Keratinocyte (primary cell): ENCODE results near the gene MT4. TPM values are rescaled to one million over a fixed set of nuclear protein-coding genes. Genes with fewer than 3 reads are reported as not detected.

Experiments used
- DNase-seq: peaks from one replicate; pipeline ENCODE4 v3.0.0-alpha.2; 2011; ENCODE audit warnings: low read depth, missing footprints, low spot score
- FAIRE-seq: peaks from 2 replicates; lab custom pipeline; 2011; peaks lifted over from hg19 to GRCh38; lab: Jason Lieb, UNC
- H2AFZ ChIP-seq: 2 replicates; pipeline ENCODE4 v1.6.0; 2012; ENCODE audit warnings: low read length, control low read depth, inconsistent platforms; ENCODE audit not compliant: control insufficient read depth
- H3K27ac ChIP-seq: 2 replicates; pipeline ENCODE4 v1.5.1; 2011; ENCODE audit warnings: low read length; ENCODE audit not compliant: control insufficient read depth, insufficient read depth
- H3K27me3 ChIP-seq: 3 replicates; pipeline ENCODE4 v1.6.0; 2011; ENCODE audit warnings: low read length; ENCODE audit not compliant: control insufficient read depth, insufficient read depth; ENCODE audit errors: extremely low read depth
- H3K36me3 ChIP-seq, 2 experiments: 2 replicates in 1 of 2; 3 replicates in 1 of 2; pipeline ENCODE4 v1.5.1; 2011; ENCODE audit warnings: low read length in 2 of 2, mild to moderate bottlenecking in 1 of 2; ENCODE audit not compliant: control insufficient read depth in 2 of 2, insufficient read depth in 2 of 2; ENCODE audit errors: extremely low read depth in 1 of 2
- H3K4me1 ChIP-seq: 3 replicates; pipeline ENCODE4 v1.5.1; 2011; ENCODE audit warnings: low read length; ENCODE audit not compliant: control insufficient read depth, insufficient read depth; ENCODE audit errors: extremely low read depth
- H3K4me2 ChIP-seq: 3 replicates; pipeline ENCODE4 v1.6.0; 2011; ENCODE audit warnings: low read depth, low read length; ENCODE audit not compliant: control insufficient read depth, insufficient read depth; ENCODE audit errors: extremely low read depth
- H3K4me3 ChIP-seq, 3 experiments: fragments of 200-600 bp in 1 of 3; sonication (generic) in 1 of 3; 2 replicates in 2 of 3; 3 replicates in 1 of 3; pipeline ENCODE4 v1.5.1; 2011 to 2016; ENCODE audit warnings: low read length in 3 of 3, mild to moderate bottlenecking in 3 of 3, control low read depth in 2 of 3, inconsistent platforms in 1 of 3, low read depth in 1 of 3, mixed read lengths in 1 of 3, mixed run types in 1 of 3, moderate library complexity in 1 of 3; ENCODE audit not compliant: control insufficient read depth in 2 of 3, insufficient read depth in 2 of 3; ENCODE audit errors: extremely low read depth in 1 of 3
- H3K79me2 ChIP-seq: 2 replicates; pipeline ENCODE4 v1.6.0; 2012; ENCODE audit warnings: low read length; ENCODE audit not compliant: control insufficient read depth, insufficient read depth
- H3K9ac ChIP-seq: 3 replicates; pipeline ENCODE4 v1.6.0; 2011; ENCODE audit warnings: low read length; ENCODE audit not compliant: control insufficient read depth, insufficient read depth; ENCODE audit errors: extremely low read depth
- H3K9me1 ChIP-seq: 3 replicates; pipeline ENCODE4 v1.6.0; 2011; ENCODE audit warnings: low read length; ENCODE audit not compliant: control insufficient read depth, insufficient read depth; ENCODE audit errors: extremely low read depth
- H3K9me3 ChIP-seq: 2 replicates; pipeline ENCODE4 v1.5.1; 2012; ENCODE audit warnings: low read depth, low read length; ENCODE audit not compliant: control insufficient read depth
- H4K20me1 ChIP-seq: 3 replicates; pipeline ENCODE4 v1.6.0; 2011; ENCODE audit warnings: low read length; ENCODE audit not compliant: control insufficient read depth, insufficient read depth; ENCODE audit errors: extremely low read depth
- EZH2 ChIP-seq: IDR thresholded peaks from one replicate; pipeline ENCODE4 v1.6.1; 2012; ENCODE audit warnings: inconsistent platforms, mild to moderate bottlenecking, low read length, moderate library complexity
- dilution Hi-C: fragments of 300-500 bp; cut with MboI; formaldehyde crosslinking; loops from one replicate; pipeline ENCODE4 v1.7.0; 2020; ENCODE audit warnings: low sequenced_read_pairs; ENCODE audit not compliant: extremely low pct_ligation_motif_present
- polyA plus RNA-seq, 5 experiments: library from polyadenylated mRNA; depleted of rRNA in 3 of 5; stranded (reverse) in 3 of 5; stranded (forward) in 1 of 5; unstranded in 1 of 5; fragments of >200 nt; gene quantifications; 1 replicate in 1 of 5; 2 replicates in 3 of 5; 3 replicates in 1 of 5; pipeline versions ENCODE4 v1.2.1 to v1.2.3, GENCODE V29; 2011 to 2012; ENCODE audit warnings: missing spikeins in 2 of 5, low read depth in 1 of 5, low replicate concordance in 1 of 5
- TF ChIP-seq, protein P1 (sequence below), 3 experiments: IDR thresholded peaks in 1 of 3; conservative IDR thresholded peaks in 1 of 3; optimal IDR thresholded peaks in 1 of 3; 2 replicates in 2 of 3; 3 replicates in 1 of 3; pipeline versions ENCODE3 to v1.5.1; 2011; ENCODE audit warnings: low read length in 3 of 3, mild to moderate bottlenecking in 3 of 3, moderate library complexity in 2 of 3, control low read depth in 1 of 3, inconsistent platforms in 1 of 3; ENCODE audit not compliant: insufficient read depth in 2 of 3; ENCODE audit errors: extremely low read depth in 1 of 3

MT4 gene
- polyA plus RNA-seq, 1 donor (not counting 4 experiments of a cell fraction or from before 2014, with no cell fraction given), result 0.77 TPM

- Histone ChIP-seq H3K79me2 (no peaks in the 10 kb centered on the region), H3K9me1 (no peaks in the 10 kb centered on the region), H3K9me3 (no peaks in the 10 kb centered on the region), H3K4me1 (peaks cover under 1% of the 10 kb centered on the region), H3K9ac (no peak overlapping the region), H3K27me3 (no peaks in the 10 kb centered on the region), H3K36me3 (no peaks in the 10 kb centered on the region), H3K4me2 (no peak overlapping the region), H3K4me3 (no peak overlapping the region), H3K27ac (no peak overlapping the region), H4K20me1 (no peaks in the 10 kb centered on the region), H2AFZ (no peak overlapping the region)
- dilution Hi-C loops, result no loop called here
- no peak for TF ChIP-seq EZH2
- TF ChIP-seq, protein P1, sequence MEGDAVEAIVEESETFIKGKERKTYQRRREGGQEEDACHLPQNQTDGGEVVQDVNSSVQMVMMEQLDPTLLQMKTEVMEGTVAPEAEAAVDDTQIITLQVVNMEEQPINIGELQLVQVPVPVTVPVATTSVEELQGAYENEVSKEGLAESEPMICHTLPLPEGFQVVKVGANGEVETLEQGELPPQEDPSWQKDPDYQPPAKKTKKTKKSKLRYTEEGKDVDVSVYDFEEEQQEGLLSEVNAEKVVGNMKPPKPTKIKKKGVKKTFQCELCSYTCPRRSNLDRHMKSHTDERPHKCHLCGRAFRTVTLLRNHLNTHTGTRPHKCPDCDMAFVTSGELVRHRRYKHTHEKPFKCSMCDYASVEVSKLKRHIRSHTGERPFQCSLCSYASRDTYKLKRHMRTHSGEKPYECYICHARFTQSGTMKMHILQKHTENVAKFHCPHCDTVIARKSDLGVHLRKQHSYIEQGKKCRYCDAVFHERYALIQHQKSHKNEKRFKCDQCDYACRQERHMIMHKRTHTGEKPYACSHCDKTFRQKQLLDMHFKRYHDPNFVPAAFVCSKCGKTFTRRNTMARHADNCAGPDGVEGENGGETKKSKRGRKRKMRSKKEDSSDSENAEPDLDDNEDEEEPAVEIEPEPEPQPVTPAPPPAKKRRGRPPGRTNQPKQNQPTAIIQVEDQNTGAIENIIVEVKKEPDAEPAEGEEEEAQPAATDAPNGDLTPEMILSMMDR (optimal IDR thresholded peaks at IDR 0.05 in 1 of 3, IDR thresholded peaks at IDR 0.05 in 1 of 3, conservative IDR thresholded peaks at IDR 0.05 in 1 of 3; ENCODE audit: extremely low read depth in 1 of 3, insufficient read depth in 2 of 3, low read length in 3 of 3), result no peak
- no peak for FAIRE-seq
- no peak for DNase-seq
These were observed 6.7 kb downstream of the MT4 start for GRCh38 chr16:56571525-56571924.

GRCh38 chr16:56574625-56575024 lies 9.8 kb downstream of the MT4 start:
- H3K9me1 ChIP-seq, result no peaks in the 10 kb centered on the region
- H3K79me2 ChIP-seq, result no peaks in the 10 kb centered on the region
- no peaks in the 10 kb centered on the region for H4K20me1 ChIP-seq
- H3K36me3 ChIP-seq, result no peaks in the 10 kb centered on the region
- FAIRE-seq (no peak), DNase-seq (no peak)
- no peaks in the 10 kb centered on the region for H3K27me3 ChIP-seq
- H2AFZ ChIP-seq, result no peak overlapping the region
- no peak overlapping the region for H3K9ac ChIP-seq
- H3K9me3 ChIP-seq, result no peaks in the 10 kb centered on the region
- H3K4me3 ChIP-seq, result no peak overlapping the region
- no peak overlapping the region for H3K27ac ChIP-seq
- no peak for TF ChIP-seq EZH2
- TF ChIP-seq, protein P1 (optimal IDR thresholded peaks at IDR 0.05 in 1 of 3, IDR thresholded peaks at IDR 0.05 in 1 of 3, conservative IDR thresholded peaks at IDR 0.05 in 1 of 3; ENCODE audit: extremely low read depth in 1 of 3, insufficient read depth in 2 of 3, low read length in 3 of 3), result no peak
- dilution Hi-C loops, result no loop called here
- peaks cover 10% of the 10 kb centered on the region for H3K4me1 ChIP-seq
- no peak overlapping the region for H3K4me2 ChIP-seq
